Fibroblast of the aortic adventitia (primary cell): ENCODE measurements around the gene NXN. TPM values are rescaled to one million over a fixed set of nuclear protein-coding genes. Genes with fewer than 3 reads are reported as not detected.
"Not testable (repeated sequence)": the region's sequence is repeated elsewhere in the genome, so short reads cannot be mapped to it uniquely, and the experiment has no call there.

Source experiments
- DNase-seq: peaks from one replicate; pipeline ENCODE4 v3.0.0-alpha.2; 2010; ENCODE audit warnings: low read depth
- H3K4me3 ChIP-seq: 2 replicates; pipeline ENCODE4 v1.5.1; 2011; ENCODE audit warnings: low read depth, mild to moderate bottlenecking, control low read depth, low read length, moderate library complexity
- total RNA-seq: library from RNA; depleted of rRNA; stranded (reverse); fragments of >200 nt; gene quantifications from 2 replicates; pipeline ENCODE4 v1.2.3, GENCODE V29; 2012; ENCODE audit warnings: low replicate concordance
- TF ChIP-seq, protein P1 (sequence below): IDR thresholded peaks from 2 replicates; pipeline ENCODE4 v1.5.1; 2011; ENCODE audit warnings: mild to moderate bottlenecking, low read length, control low read depth, inconsistent platforms; ENCODE audit not compliant: insufficient read depth

Gene NXN
- total RNA-seq, 1 donor, result 18.1 TPM

DNA sequence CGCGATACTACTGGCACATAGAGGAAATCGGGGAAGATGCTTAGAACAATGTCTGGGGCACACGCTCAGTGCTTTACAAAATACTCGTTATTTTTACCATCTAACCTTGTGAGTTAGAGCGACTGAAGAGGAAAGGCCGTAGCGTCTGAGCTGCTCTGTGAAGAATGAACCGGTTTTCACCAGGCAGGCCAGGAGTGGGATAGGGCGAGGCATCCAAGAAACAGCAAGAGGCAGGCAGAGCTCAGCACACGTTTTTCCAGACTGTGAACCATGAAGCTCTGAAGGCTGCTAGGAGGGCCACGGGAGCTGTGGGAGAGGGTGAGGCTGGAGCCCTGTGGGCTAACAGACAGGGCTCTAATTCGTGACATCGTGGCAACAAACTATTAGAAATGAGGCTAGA, 101.9 kb downstream of the NXN start:
- H3K4me3 ChIP-seq, result no peak overlapping the region
- DNase-seq, result no peak
- TF ChIP-seq, protein P1, sequence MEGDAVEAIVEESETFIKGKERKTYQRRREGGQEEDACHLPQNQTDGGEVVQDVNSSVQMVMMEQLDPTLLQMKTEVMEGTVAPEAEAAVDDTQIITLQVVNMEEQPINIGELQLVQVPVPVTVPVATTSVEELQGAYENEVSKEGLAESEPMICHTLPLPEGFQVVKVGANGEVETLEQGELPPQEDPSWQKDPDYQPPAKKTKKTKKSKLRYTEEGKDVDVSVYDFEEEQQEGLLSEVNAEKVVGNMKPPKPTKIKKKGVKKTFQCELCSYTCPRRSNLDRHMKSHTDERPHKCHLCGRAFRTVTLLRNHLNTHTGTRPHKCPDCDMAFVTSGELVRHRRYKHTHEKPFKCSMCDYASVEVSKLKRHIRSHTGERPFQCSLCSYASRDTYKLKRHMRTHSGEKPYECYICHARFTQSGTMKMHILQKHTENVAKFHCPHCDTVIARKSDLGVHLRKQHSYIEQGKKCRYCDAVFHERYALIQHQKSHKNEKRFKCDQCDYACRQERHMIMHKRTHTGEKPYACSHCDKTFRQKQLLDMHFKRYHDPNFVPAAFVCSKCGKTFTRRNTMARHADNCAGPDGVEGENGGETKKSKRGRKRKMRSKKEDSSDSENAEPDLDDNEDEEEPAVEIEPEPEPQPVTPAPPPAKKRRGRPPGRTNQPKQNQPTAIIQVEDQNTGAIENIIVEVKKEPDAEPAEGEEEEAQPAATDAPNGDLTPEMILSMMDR, result no peak

DNA sequence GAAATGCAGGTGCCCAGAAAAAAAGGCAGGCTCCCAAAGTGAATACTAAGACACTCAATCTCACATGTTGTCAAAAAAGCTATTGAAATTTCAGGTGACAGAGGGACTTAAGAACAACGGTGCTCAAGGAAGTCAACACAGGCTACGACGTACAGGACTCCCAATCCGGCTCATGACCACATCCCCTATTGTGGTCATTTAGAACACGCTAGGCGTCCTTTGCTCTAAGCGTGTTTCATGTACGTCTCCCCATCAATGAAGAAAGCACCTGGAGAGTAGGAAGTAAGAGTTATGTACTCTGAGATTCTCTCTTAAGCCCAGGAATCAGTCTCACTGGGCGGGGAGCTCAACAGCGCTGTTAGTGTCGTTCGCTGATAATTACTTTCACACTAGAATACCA, 103.3 kb downstream of the NXN start:
- TF ChIP-seq, protein P1, result no peak
- no peak for DNase-seq
- no peak overlapping the region for H3K4me3 ChIP-seq

DNA sequence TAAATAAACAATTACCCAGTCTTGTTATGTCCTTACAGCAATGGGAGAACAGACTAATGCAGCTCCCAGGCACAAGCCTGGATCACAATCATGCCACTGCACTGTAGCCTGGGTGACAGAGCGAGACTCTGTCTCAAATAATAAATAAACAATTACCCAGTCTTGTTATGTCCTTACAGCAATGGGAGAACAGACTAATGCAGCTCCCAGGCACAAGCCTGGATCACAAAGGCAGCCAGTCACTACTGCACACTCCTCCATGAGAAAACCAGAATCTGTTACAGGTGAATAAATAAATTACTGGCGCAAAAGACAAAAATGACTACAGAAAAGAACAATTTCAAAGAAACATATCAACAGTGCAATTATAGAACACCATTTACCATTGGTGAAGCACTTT, 105.0 kb downstream of the NXN start:
- not testable (repeated sequence) for H3K4me3 ChIP-seq, DNase-seq

DNA sequence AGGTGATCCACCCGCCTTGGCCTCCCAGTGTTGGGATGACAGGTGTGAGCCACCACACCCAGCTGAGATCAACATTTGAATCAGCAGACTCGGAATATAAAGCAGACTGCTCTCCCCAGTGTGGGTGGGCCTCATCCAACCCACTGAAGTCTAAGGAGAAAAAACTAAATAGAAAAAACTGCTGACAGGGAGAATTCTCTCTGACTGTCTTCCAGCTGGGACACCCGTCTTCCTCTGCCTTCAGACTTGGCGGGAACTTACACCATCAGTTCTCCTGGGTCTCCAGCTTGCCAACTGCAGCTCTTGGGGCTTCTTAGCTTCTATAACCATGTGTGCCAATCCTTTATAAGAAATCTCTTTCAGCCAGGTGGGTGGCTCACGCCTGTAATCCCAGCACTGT, 106.7 kb downstream of the NXN start:
- no peak for DNase-seq
- no peak overlapping the region for H3K4me3 ChIP-seq
- TF ChIP-seq, protein P1, result no peak

DNA sequence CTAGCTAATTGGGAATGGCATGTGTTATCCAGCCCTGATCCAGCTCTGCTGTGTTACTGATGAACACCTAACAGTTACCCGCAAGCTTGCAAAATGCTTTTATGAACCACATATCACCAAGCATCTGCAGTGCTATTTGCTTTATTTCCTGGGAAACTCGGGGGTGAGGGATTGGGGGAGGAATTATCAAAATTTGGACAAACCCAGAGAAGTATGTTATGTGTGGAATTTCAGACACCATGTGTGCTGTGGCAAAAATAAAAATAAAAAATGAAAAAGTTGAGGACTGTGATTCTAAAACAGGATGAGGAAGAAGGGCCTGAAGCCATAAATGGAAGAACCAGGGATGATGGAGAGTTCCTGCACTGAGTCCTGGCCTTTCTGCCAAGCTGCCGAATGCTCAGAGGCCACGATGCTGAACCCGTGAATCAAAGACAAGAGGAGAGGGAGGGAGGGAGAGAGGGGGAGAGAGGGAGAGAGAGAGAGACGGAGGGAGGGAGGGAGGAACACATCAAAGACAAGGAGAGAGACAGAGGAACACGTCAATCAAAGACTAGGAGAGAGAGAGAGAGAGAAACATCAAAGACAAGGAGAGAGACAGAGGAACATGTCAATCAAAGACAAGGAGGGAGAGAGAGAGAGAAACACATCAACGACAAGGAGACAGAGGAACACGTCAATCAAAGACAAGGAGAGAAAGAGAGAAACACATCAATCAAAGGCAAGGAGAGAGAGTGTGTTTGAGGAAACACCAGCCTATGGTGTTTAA, 107.6 kb downstream of the NXN start:
- H3K4me3 ChIP-seq, result no peak overlapping the region
- TF ChIP-seq, protein P1, result no peak
- no peak for DNase-seq

DNA sequence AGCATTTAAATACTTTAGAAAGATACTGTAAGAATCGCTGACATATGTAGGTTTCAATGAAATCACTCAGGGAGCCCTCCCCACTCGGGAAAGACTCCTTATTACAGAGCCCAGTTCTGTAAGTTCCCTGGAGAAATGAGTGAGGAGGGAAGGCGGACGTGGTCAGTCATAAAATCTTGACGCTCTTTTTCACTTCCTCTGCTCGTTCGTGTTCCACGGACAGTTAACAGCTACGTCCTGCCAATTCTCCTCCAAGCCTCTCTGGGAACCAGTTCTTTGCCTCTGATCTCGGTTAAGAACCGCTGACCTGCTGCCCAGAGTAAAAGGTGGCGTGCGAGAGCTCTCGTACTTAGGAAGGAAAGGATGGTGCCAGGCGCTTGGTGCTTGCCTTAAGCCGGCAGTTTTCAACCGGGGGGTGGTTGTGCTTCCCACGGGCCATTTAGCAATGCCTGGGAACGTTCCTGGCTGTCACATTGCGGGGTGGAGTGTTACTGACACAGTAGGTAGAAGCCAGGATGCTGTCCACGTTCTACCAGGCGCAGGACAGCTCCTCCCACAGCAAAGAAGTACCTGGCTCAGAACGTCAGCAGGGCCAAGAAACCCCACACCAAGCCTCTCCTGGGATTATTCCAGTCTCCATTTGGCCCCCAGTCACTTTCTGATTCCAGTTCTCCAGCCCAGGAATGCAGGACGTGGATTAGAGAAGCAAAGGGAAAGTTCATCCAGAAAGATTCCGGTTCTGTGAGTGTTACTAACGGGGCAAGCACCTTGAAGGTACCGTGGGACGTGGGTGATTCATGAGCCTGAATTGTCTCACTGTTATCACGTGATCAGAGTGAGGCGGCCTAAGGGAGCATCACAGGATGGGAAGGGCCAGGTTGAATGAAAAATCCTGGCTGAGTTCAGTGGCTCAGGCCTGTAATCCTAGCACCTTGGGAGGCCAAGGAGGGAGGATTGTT, 109.7 kb downstream of the NXN start:
- DNase-seq, result peak; percentile 83
- H3K4me3 ChIP-seq, result peak overlapping the region; percentile 44
- TF ChIP-seq, protein P1, result no peak

DNA sequence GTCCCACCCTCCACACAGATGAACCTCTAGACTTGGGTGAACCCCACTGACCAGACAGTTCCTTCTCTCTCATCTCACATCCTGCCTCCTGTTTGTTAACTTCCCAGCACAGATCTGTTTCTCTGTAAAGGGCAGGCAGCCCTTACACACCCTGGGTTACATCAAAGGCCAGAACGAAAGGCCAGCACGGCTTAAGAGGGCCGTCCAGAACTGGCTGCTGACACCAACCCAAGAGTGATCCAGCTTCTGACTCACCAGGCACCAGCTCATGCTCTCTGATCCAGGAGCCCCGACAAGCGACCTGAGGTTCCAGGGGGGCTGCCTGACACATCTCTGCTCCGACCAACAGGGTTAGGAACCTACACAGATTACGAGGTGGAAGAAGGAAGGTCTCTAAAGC, 110.5 kb downstream of the NXN start:
- DNase-seq, result peak; percentile 80
- peak overlapping the region; percentile 2 for H3K4me3 ChIP-seq
- TF ChIP-seq, protein P1, result no peak
